HepG2 (cell line): Measurements from ENCODE around the gene C2orf49. TPM values are rescaled to one million over a fixed set of nuclear protein-coding genes. Genes with fewer than 3 reads are reported as not detected.
A peak's percentile ranks its signal among the peaks of the same experiment; 100 is the strongest.

Experiments
- ARID3A ChIP-seq: IDR thresholded peaks from 2 replicates; pipeline ENCODE4 v1.6.1; 2012; ENCODE audit warnings: low read depth, low read length, improper control_type of control experiment
- ATM ChIP-seq: fragments of 450-650 bp; IDR thresholded peaks from 2 replicates; pipeline ENCODE4 v1.7.1; 2017; ENCODE audit warnings: mild to moderate bottlenecking, borderline replicate concordance
- BRCA1 ChIP-seq: sonication (generic); formaldehyde crosslinking; IDR thresholded peaks from 2 replicates; pipeline ENCODE4 v1.4.0; 2020; ENCODE audit warnings: missing genetic modification reagents
- DPF2 ChIP-seq: sonication (generic); formaldehyde crosslinking; IDR thresholded peaks from 2 replicates; pipeline ENCODE4 v1.4.0; 2020; ENCODE audit warnings: mild to moderate bottlenecking, low read depth, missing genetic modification reagents, borderline replicate concordance
- GATAD2A ChIP-seq: IDR thresholded peaks from 2 replicates; pipeline ENCODE4 v1.6.1; 2016
- LRRFIP1 ChIP-seq: sonication (generic); formaldehyde crosslinking; conservative IDR thresholded peaks from 2 replicates; pipeline ENCODE4 v1.4.0; 2020; ENCODE audit warnings: missing genetic modification reagents
- MTA3 ChIP-seq: sonication (generic); formaldehyde crosslinking; IDR thresholded peaks from 2 replicates; pipeline ENCODE4 v1.4.0; 2020; ENCODE audit warnings: missing genetic modification reagents
- ZBTB37 ChIP-seq: sonication (generic); formaldehyde crosslinking; IDR thresholded peaks from 2 replicates; pipeline ENCODE4 v1.4.0; 2020; ENCODE audit warnings: mild to moderate bottlenecking, missing genetic modification reagents
- ZBTB38 ChIP-seq: sonication (generic); formaldehyde crosslinking; IDR thresholded peaks from 2 replicates; pipeline ENCODE4 v1.5.1; 2020; ENCODE audit warnings: mild to moderate bottlenecking, missing genetic modification reagents
- ZFP82 ChIP-seq: sonication (generic); formaldehyde crosslinking; IDR thresholded peaks from 2 replicates; pipeline ENCODE4 v1.5.1; 2020; ENCODE audit warnings: mild to moderate bottlenecking, missing genetic modification reagents, borderline replicate concordance
- ZKSCAN8 ChIP-seq: IDR thresholded peaks from 2 replicates; pipeline ENCODE4 v1.6.1; 2016; ENCODE audit warnings: borderline replicate concordance, missing genetic modification reagents, missing compliant biosample characterization
- ZNF331 ChIP-seq: sonication (generic); formaldehyde crosslinking; IDR thresholded peaks from 2 replicates; pipeline ENCODE4 v1.4.0; 2020; ENCODE audit warnings: missing genetic modification reagents
- ZNF556 ChIP-seq: sonication (generic); formaldehyde crosslinking; IDR thresholded peaks from 2 replicates; pipeline ENCODE4 v1.4.0; 2020; ENCODE audit warnings: mild to moderate bottlenecking, missing genetic modification reagents, borderline replicate concordance
- ZNF567 ChIP-seq: sonication (generic); formaldehyde crosslinking; IDR thresholded peaks from 2 replicates; pipeline ENCODE4 v1.8.1; 2023; ENCODE audit warnings: mild to moderate bottlenecking, missing genetic modification reagents, borderline replicate concordance
- ZNF572 ChIP-seq: sonication (generic); formaldehyde crosslinking; IDR thresholded peaks from 2 replicates; pipeline ENCODE4 v1.5.1; 2020; ENCODE audit warnings: mild to moderate bottlenecking, missing genetic modification reagents
- ZNF614 ChIP-seq: IDR thresholded peaks from 2 replicates; pipeline ENCODE4 v1.6.1; 2018; ENCODE audit warnings: missing biosample characterization, missing genetic modification reagents, inconsistent platforms, borderline replicate concordance
- ZSCAN22 ChIP-seq: sonication (generic); formaldehyde crosslinking; IDR thresholded peaks from 2 replicates; pipeline ENCODE4 v1.4.0; 2020; ENCODE audit warnings: mild to moderate bottlenecking, missing genetic modification reagents
- polyA plus RNA-seq, 8 experiments: library from polyadenylated mRNA; depleted of rRNA in 3 of 8; stranded (reverse) in 7 of 8; unstranded in 1 of 8; fragments of >200 nt; fragmentation: Illumina TruSeq in 4 of 8; extraction: Trizol in 4 of 8; gene quantifications; 2 replicates each; pipeline versions ENCODE4 v1.2.1 to v1.2.3, GENCODE V29; 2011 to 2016; ENCODE audit warnings: low read depth in 4 of 8, missing spikeins in 1 of 8, mixed read lengths in 1 of 8; ENCODE audit not compliant: insufficient read depth in 1 of 8
- total RNA-seq, 5 experiments: library from RNA; depleted of rRNA; stranded (reverse); fragments of >200 nt; fragmentation: Illumina TruSeq; extraction: Trizol; gene quantifications; 2 replicates each; pipeline ENCODE4 v1.2.3, GENCODE V29; 2016; ENCODE audit warnings: low read depth in 1 of 5
- TF ChIP-seq, protein P1 (sequence below), 2 experiments: IDR thresholded peaks; 2 replicates each; pipeline ENCODE4 v1.6.1; 2011 to 2012; ENCODE audit warnings: low read length in 2 of 2, borderline replicate concordance in 1 of 2, low read depth in 1 of 2, mild to moderate bottlenecking in 1 of 2, moderate library complexity in 1 of 2

C2orf49 gene
- total and polyA plus RNA-seq, 2 of the 13 experiments (the other 11 are each of a cell fraction or from before 2014, with no cell fraction given): 24.7 to 28.8 TPM

- TF ChIP-seq BRCA1 (CRISPR knock-in tag) (no peak), ZKSCAN8 (CRISPR knock-in tag) (no peak), ARID3A (no peak), DPF2 (CRISPR knock-in tag) (no peak), MTA3 (CRISPR knock-in tag) (no peak), ZSCAN22 (peak; percentile 55; the same call in 1 of the 2 replicates), GATAD2A (CRISPR knock-in tag) (peak; percentile 33; the same call in 1 of the 2 replicates), ZBTB37 (no peak), ZFP82 (CRISPR knock-in tag) (no peak), ZBTB38 (CRISPR knock-in tag) (peak; percentile 39; the same call in 1 of the 2 replicates), ZNF331 (peak; percentile 78), ZNF614 (peak; percentile 54; the same call in 1 of the 2 replicates), ZNF567 (CRISPR knock-in tag) (no peak), ZNF572 (no peak), ATM (no peak), LRRFIP1 (CRISPR knock-in tag) (no peak), ZNF556 (CRISPR knock-in tag) (peak; percentile 70; the same call in 1 of the 2 replicates)
- TF ChIP-seq, protein P1, sequence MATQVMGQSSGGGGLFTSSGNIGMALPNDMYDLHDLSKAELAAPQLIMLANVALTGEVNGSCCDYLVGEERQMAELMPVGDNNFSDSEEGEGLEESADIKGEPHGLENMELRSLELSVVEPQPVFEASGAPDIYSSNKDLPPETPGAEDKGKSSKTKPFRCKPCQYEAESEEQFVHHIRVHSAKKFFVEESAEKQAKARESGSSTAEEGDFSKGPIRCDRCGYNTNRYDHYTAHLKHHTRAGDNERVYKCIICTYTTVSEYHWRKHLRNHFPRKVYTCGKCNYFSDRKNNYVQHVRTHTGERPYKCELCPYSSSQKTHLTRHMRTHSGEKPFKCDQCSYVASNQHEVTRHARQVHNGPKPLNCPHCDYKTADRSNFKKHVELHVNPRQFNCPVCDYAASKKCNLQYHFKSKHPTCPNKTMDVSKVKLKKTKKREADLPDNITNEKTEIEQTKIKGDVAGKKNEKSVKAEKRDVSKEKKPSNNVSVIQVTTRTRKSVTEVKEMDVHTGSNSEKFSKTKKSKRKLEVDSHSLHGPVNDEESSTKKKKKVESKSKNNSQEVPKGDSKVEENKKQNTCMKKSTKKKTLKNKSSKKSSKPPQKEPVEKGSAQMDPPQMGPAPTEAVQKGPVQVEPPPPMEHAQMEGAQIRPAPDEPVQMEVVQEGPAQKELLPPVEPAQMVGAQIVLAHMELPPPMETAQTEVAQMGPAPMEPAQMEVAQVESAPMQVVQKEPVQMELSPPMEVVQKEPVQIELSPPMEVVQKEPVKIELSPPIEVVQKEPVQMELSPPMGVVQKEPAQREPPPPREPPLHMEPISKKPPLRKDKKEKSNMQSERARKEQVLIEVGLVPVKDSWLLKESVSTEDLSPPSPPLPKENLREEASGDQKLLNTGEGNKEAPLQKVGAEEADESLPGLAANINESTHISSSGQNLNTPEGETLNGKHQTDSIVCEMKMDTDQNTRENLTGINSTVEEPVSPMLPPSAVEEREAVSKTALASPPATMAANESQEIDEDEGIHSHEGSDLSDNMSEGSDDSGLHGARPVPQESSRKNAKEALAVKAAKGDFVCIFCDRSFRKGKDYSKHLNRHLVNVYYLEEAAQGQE (IDR thresholded peaks at IDR 0.05; ENCODE audit: borderline replicate concordance in 1 of 2, low read depth in 1 of 2, low read length in 2 of 2): no peak
These were observed at the start of gene C2orf49 (continued) for GRCh38 chr2:105337122-105338019.
